Activated gamma-delta T cell treated with anti-CD3 and anti-CD28 coated beads, Interleukin-2, amount 50 U/mL, for 16 hours (primary cell): Measurements from ENCODE around the gene FMN2.
"Not testable (repeated sequence)": the region's sequence is repeated elsewhere in the genome, so short reads cannot be mapped to it uniquely, and the experiment has no call there.

Experiments used
- DNase-seq: peaks from one replicate; pipeline ENCODE4 v3.0.0-alpha.2; 2020; ENCODE audit warnings: low read depth

FMN2 gene

DNA sequence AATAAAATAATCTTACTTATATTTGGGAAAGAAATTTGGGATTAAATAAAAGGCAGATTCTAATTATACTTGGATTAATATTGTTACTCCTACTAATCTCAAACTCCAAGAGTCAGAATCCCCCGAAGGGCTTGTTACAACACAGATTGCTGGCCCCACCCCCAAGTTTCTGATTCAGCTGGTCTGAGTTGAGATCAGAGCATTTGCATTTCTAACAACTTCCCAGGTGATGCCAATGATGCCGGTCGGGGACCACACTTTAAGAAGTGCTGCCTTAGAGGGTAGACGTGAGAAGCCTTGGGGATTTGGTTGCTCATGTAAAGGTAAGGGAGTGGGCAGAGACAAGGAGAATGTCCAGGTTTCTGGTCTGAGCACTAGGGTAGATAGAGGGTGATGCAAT, 47.2 kb downstream of the FMN2 start:
- no peak for DNase-seq

DNA sequence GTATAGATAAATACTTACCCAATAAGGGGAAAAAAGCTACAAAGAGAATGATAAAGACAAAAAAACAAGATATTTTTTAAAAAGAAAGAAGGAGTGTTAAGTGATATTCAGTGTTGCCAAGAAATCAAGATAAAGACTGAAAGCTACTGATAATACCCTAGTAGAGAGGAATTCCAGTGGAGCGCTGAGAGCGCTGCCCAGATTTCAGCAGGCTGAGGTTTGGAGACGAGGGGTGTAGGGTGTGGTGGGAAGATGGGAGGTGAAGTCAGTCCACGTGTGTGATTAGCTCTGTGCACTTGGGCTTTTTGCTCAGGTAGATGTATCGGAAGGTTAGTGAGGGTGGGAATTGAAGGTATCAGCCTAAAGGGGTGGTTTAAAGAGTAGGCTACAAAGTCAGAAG, 47.8 kb downstream of the FMN2 start:
- no peak for DNase-seq

DNA sequence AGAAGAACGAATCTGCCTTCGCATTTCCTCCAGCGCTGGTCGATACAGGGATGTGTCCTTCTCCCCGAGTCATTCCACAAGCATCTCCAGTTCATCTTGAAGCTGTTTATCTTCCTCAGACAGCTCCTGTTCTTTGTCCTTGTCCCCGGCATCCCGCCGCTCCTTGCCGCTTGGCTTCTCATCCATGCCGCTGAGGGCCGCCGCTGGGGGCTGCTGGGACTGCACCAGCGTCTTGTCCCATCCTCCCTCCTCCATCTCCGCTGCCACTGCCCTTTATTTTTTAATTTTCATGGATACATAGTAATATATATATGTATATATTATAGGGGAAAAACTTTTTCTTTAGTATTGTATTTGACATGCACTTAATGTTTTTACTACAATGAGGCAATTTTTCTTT, 53.4 kb downstream of the FMN2 start:
- DNase-seq, result no peak

DNA sequence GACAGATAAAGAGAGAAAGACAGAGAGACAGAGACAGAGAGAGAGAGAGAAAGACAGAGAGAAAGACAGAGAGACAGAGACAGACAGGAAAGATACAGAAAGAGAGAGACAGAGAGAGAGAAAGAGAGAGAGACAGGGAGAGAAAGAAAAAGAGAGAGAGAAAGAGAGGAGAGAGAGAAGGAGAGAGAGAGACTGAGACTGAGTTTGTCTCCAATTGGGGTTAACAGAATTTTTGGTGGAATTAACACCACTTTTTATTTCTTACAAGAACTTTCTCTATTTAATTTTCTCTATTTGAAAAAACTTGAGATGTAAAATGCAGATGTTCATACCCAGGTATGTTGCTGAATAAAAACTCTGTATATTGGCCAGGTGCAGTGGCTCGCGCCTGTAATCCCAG, 56.6 kb downstream of the FMN2 start:
- no peak for DNase-seq

DNA sequence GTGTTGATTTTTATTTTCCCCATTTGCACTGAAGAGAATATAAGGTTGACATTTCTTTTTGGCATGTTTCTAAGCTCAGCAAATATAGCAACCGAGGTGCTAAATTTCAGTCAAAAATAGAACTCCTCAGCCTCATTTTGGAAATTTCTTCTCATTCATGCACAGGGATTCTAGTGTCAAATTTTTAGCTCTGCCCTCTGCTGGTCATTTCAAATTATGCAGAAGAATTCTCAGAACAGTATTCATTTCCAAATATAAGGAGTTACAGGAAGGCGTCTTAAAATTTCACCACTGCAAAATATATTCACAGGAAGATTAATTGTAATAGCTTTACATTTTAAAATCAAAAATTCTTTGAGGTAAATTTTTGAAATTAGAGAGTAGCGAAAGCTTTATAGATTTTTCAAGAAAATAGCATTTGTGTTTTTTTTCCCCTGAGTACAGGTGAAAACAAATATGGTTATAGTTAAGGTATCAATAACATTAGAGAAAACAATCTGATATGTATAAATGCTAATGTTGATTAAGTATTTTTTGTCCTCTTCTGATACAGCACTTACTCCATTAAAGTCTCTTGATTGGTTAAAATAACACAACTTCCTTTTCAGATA, 57.9 kb downstream of the FMN2 start:
- no peak for DNase-seq

DNA sequence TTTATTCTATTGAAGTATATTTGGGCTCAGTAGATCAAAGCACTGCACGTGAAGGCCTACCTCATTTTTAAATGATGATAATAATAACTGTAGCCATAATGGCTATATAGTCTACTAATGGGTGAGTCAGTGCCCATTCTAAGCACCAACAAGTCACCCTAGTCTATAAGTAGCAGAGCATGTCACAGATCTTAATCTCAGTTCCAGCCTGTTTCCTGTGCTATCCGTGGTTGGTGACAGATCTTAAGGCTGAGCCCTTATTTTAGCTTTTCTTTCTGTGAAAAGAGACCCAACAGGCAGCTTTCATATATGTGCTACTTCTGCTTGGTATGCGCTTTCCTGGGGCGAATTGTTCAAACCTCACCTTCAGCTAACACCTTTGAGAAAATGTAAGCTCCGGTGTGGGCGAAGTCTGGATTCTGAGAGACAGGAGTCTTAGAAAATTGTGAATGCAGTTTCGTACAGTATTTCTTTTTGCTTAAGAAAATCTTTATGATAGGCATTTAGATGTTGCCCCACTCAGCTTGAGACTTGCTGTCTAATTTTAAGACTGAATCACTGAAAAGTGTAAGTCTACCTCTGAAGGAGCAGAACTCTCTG, 59.6 kb downstream of the FMN2 start:
- no peak for DNase-seq

DNA sequence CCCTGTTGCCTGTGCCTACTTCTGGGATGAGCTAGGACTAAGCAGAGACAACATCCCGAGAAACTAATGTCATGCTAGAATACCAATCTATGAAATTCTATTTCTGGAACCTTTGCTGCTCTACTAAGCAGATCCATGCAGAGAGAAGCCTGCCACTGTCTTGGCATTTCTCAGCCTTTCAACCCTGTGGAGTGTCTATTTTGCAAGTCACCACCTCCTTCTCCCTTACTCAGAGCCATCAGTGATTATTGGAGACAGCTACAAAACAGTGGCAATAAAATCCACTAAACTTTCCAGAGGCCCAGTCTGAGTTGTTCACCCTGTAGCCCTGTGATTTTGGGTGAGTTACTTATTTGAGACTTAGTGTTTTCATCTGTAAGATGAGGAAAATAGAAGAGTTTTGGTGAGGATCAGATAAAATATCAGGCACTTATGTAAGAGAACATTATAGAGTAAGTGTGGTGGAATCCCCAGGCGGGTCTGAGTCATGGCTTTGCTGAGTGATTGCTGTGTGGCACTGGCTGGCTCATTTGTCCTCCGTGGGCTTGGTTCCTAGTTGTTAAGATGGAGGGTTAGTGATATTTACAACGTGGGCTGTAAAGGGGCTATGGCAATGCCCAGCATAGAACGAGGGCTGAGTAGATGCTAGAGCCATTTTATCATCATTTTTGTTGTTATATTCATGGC, 61.1 kb downstream of the FMN2 start:
- no peak for DNase-seq

DNA sequence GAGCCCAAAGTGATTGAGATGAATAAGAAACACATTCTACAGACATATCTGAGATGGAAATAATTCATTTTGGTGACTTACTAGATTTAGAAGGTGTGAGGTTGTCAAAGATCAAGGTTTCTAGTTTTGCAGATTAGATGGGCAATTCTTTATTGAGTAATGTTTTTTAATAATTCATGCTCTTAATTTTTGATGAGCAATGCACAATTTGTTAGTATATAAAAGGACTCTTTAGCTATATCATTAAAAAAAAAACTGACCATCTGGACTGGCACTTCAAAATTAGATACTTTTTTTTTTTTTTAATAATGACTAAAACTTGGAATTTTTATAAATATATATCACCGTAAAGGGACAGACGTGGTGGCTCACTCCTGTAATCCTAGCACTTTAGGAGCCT, 63.9 kb downstream of the FMN2 start:
- no peak for DNase-seq

DNA sequence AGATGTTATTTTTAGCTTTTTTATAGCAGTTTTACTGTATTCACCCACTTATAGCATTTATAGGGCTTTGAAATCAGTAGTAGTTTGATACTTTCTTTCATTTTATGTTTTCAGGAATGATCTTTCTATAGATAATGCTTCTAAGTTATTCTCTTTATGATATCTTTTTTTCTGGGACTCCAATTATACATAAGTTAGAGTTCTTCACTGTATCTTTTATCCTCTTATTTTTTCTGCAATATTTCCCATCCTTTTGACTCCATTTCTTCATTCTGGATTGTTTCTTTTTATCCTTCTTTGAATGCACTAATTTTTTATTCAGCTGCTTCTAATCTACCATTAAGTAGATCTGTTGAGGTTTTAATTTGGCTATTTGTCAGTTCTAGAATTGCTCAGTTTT, 73.1 kb downstream of the FMN2 start:
- DNase-seq, result no peak

DNA sequence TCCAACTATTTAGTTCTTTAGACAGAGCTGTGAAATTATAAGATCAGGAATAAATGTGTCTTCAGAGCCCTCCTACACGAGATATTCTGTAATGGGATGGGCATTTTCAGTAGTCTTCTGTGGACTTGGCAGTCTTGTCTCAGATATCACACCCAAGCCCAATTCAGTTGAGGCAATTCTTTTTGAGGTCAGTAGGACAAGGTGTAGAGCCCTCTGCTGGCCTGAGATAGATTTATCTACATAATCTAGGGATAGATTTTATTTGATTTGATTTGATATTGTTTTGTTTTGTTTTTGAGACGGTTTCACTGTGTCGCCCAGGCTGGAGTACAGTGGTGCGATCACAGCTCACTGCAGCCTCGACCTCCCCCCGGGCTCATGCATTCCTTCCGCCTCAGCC, 77.5 kb downstream of the FMN2 start:
- no peak for DNase-seq

DNA sequence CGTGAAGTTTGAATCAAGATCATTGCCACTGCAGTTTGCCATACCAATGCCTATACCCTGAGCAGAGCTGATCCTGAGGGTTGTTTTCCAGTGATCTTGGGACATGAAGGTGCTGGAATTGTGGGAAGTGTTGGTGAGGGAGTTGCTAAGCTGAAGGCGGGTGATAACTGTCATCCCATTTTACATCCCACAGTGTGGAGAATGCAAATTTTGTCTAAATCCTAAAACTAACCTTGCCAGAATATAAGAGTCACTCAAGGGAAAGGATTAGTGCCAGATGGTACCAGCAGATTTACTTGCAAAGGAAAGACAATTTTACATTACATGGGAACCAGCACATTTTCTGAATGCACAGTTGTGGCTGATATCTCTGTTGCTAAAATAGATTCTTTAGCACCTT, 78.6 kb downstream of the FMN2 start:
- no peak for DNase-seq

DNA sequence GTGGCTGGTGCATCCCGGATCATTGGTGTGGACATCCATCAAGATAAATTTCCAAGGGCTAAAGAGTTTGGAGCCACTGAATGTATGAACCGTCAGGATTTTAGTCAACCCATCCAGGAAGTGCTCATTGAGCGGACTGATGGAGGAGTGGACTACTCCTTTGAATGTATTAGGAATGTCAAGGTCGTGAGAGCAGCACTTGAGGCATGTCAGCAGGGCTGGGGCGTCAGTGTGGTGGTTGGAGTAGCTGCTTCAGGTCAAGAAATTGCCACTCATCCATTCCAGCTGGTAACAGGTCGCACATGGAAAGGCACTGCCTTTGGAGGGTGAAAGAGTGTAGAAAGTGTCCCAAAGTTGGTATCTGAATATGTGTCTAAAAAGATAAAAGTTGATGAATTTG, 79.1 kb downstream of the FMN2 start:
- no peak for DNase-seq

DNA sequence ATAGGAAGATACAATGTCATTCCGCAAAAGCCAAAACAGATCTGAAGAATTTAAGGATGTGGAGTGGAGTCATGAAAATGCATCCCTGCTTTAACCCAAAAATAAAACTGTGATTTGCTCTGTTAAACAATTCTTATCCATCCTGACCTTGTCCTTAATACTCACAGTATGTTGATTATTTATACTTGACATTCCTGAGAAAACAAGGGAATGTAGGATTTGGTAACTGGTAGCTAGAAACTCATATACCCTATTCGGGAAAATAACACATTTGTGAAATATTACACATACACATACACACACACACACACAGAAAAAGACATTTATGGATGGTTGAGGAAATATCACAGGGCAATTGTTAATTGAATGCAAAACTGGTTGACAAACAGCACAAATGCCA, 80.2 kb downstream of the FMN2 start:
- DNase-seq, result no peak

DNA sequence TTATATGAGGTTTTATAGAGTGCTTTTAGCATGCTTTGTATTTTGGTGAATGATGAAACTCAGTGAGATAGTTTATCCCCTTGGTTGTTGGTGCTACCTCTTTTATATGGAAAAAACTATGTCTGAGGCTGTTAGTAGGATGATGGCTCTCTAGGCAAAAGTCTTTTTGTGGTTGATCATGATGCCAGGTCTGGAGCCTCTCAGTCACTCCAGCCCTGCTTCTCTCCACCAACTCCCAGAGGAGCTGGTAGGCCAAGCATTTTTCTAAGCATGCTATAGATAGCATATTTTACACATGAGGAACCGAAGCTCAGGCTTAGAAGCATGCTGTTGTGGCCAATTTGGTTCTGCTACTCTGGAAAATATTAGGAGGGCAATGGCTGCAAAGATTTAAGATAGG, 82.2 kb downstream of the FMN2 start:
- no peak for DNase-seq

DNA sequence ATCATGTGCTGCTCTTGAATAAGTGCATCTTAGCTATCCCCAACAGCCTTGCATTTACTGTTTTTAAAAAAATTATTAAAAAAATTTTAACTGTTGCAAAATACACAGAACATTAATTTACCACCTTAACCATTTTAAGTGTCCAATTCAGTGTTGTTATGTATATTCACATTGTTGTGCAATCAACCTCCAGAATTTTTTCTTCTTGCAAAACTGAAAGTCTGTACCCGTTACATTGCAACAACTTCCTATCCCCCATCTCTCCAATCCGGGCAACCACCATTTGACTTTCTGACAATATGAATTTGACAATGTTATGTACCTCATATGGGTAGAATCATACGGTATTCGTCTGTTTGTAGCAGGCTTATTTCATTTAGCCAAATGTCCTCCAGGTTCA, 83.1 kb downstream of the FMN2 start:
- DNase-seq, result no peak

DNA sequence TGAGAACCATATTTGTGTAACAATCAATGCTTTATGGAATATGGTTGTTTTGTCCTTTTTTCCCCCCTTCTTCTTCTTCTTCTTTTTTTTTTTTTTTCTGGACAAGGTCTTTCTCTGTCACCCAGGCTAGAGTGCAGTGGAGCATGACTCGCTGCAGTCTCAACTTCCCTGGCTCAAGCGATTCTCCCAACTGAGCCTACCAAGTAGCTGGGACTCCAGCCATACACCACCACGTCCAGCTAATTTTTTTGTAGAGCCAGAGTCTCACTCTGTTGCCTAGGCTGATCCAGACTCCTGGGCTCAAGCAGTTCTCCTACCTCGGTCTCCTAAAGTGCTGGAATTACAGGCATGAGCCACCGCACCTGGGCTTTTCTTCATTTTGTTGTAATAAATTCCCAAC, 86.7 kb downstream of the FMN2 start:
- no peak for DNase-seq

DNA sequence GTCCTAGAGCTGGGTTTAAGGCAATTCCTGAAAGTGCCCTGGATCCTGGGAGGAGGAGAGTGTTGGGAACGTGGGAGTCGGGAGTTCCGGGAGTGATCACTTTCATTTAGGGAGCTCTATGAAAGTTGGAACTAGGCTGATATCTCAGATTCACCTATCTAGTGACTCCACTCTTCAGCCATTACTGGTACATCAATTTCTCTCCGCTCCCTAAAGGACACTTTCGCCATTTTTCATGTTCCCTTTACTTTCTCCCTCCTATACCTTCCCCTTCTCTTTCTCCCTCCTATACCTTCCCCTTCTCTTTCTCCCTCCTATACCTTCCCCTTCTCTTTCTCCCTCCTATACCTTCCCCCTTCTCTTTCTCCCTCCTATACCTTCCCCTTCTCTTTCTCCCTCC, 93.0 kb downstream of the FMN2 start:
- DNase-seq, result not testable (repeated sequence)

DNA sequence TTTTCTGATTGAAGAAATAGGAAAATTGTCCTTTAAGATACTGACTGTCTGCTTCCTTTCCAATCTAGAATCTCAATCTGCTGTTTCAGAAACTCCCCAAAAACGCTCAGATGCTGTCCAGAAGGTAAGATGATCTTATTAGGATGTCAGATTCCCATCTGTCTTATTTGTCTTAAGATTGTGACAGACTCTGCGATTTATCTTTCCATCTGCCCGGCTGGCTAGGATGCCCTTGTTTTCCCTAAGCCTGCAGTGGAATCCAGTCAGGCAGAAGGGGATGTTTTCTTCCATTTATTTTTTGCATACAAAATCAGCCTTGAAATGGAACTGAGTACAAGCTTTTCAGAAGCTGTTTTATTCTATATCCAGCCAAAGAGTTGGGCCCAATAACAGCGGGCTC, 96.5 kb downstream of the FMN2 start:
- no peak for DNase-seq

DNA sequence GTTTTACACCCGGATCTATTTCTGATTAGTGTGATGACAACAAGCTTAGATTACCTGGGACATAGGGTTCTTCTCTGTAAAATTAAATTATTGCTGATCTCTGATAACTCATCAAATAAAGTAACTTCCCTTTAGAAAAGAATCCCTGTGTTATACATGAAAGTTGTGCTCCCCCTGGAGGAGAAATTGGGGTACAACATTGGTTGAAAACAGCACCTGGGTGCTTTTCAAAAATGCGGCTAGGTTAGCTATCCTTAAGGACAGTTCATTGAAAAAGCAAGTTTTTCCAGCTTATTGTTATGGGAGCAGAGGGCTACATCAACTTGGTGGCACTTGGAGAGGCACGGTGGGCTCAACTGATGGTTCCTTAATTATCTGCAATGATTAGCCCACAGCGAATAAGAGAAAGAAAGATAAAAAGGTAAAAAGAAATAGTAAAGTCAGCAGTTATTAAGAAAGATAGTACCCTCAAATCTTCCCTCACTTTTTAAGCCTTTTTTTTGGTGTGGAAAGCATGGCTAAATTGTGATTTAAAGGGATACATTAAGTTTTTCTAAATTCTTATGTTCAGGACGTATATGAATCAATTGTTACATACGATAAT, 97.8 kb downstream of the FMN2 start:
- DNase-seq, result no peak

DNA sequence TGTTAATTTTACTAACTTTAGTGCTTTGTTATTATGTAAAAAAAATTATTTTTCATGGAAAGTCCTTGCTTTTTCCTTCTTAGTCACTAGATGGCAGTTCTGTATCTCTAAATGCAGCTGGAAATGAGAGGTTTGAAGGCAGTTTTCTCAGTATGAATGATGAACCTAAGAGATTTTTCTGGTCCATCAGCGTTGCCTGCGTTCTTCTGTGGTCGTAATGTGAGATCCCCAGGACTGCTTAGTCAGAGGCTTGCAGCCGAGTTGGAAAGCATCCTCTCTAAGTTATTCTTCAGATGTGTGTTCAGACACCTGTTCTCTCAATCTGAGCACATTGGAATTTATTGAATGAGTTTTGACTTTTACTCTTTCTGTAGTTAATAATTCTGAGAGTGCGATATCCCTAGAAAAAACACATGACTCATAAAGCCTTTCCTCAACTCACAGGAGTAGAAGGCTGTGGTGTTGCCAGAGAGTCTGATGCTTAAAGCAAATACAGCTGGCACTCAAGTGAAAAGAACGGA, 99.3 kb downstream of the FMN2 start:
- no peak for DNase-seq

DNA sequence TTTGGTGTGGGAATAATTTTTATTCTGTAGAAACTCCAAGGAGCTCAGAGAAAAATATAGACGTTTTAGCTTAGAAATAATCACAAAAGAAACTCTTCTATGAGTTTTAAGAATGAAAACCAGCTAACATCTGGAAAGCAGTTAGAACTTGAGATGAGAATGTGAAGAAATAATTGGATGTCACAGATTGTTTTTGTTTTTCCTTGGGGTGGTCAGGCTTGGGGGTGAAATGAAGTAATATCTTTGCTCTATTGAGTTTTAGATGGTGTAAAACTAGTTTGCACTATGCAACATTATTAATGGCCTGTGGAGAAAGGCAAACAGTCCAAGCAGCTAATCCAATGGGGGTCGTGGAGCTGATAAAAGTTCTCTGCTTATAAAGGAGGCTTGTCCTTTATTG, 101.2 kb downstream of the FMN2 start:
- no peak for DNase-seq

DNA sequence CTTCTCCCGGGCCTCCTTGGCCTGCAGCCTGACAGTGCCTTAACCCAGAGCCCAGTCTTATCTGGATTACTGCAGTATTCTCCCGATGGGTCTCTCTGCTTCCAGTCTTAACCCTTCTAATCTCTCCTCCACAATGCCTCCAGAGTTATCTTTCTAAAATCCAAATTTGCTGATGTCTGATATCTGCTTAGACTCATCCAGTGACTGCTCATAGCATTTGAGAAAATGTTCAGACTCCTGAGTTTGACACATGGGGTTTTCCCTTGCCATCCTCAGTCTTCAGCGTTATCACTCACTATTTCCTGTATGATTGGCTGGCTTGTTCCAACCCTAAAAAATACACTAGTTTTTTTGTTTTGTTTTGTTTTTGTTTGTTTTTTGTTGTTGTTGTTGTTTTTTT, 102.0 kb downstream of the FMN2 start:
- no peak for DNase-seq

DNA sequence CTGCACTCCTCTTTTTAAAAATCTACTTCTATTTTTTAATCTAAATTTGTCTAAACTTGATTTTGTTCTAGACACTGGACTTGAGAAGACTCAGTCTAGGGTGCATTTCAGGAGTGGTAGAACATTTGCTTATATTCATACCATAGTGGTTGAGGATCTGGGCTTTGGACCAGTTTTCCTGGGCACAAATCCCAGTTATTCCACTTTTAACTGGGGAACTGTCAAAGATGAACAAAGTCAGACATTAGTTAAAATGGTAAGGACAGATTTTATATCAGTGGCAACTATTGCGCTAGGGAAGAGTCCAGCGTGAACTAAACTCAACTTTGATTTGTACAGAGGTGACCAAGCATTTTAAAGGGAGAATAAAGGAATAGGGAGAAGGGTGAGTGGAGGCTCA, 102.4 kb downstream of the FMN2 start:
- no peak for DNase-seq
